ENCODE measurements around the gene TMEM203.

Gene TMEM203

GRCh38 chr9:137217276-137218211 is 12.1 kb upstream of the TMEM203 start:
- peak; percentile 99 for DNase-seq

GRCh38 chr9:137216188-137216965 is 10.9 kb upstream of the TMEM203 start:
- no peak for DNase-seq

- DNase-seq: peak; percentile 28
These were observed 9.9 kb upstream of the TMEM203 start for GRCh38 chr9:137215196-137215986.

GRCh38 chr9:137214620-137215019 is 9.2 kb upstream of the TMEM203 start:
- no peak for DNase-seq

- DNase-seq: peak; percentile 90
These were observed 8.0 kb upstream of the TMEM203 start for GRCh38 chr9:137213160-137214060.

- peak; percentile 79 for DNase-seq
These were observed 7.1 kb upstream of the TMEM203 start for GRCh38 chr9:137212520-137212919.

GRCh38 chr9:137211532-137211931 is 6.1 kb upstream of the TMEM203 start:
- no peak for DNase-seq

- no peak for DNase-seq
These were observed 1.2 kb upstream of the TMEM203 start for GRCh38 chr9:137206602-137207001.

GRCh38 chr9:137204731-137205125 is 720 bp downstream of the TMEM203 start:
- DNase-seq: peak; percentile 47

GRCh38 chr9:137202966-137203365 is 2.5 kb downstream of the TMEM203 start:
- DNase-seq: no peak

GRCh38 chr9:137201205-137201868 is 4.1 kb downstream of the TMEM203 start:
- DNase-seq: peak; percentile 41

GRCh38 chr9:137200311-137201204 is 4.9 kb downstream of the TMEM203 start, which contains the start of gene TPRN:
TSS of gene TPRN (minus strand) at chr9:137200741. CDS start at chr9:137200711, 30 bp downstream.
- DNase-seq: peak; percentile 100

GRCh38 chr9:137199411-137200121 is 5.9 kb downstream of the TMEM203 start:
- peak; percentile 47 for DNase-seq

- peak; percentile 41 for DNase-seq
These were observed 6.6 kb downstream of the TMEM203 start for GRCh38 chr9:137198902-137199283.

- peak; percentile 37 for DNase-seq
These were observed 7.2 kb downstream of the TMEM203 start for GRCh38 chr9:137198051-137198901.

GRCh38 chr9:137195525-137196220 is 9.8 kb downstream of the TMEM203 start:
- DNase-seq: no peak

- DNase-seq: no peak
These were observed 10.5 kb downstream of the TMEM203 start for GRCh38 chr9:137194909-137195308.

- no peak for DNase-seq
These were observed 11.1 kb downstream of the TMEM203 start for GRCh38 chr9:137194388-137194787.

All from 8988T (cell line).